Subcutaneous abdominal adipose tissue (tissue), 5 donors: ENCODE data around the gene MYCBP2.

Experiments used
- H3K27ac ChIP-seq: one replicate; pipeline ENCODE4 v1.7.0; 2013; ENCODE audit warnings: low read depth, mild to moderate bottlenecking, inconsistent platforms, low read length, moderate library complexity
- H3K27me3 ChIP-seq, 5 donors: one replicate each; pipeline ENCODE4 v1.7.0; 2013; ENCODE audit warnings: low read length in 5 of 5, inconsistent platforms in 1 of 5; ENCODE audit not compliant: control insufficient read depth in 5 of 5, insufficient read depth in 4 of 5
- H3K36me3 ChIP-seq, 5 donors: one replicate each; pipeline ENCODE4 v1.7.0; 2013; ENCODE audit warnings: low read length in 5 of 5; ENCODE audit not compliant: control insufficient read depth in 5 of 5, insufficient read depth in 5 of 5
- H3K4me1 ChIP-seq, 5 donors: one replicate each; pipeline ENCODE4 v1.7.0; 2013; ENCODE audit warnings: low read length in 5 of 5, mild to moderate bottlenecking in 3 of 5, moderate library complexity in 1 of 5; ENCODE audit not compliant: control insufficient read depth in 5 of 5, insufficient read depth in 5 of 5
- H3K4me3 ChIP-seq, 5 donors: one replicate each; pipeline ENCODE4 v1.7.0; 2013; ENCODE audit warnings: low read length in 5 of 5, low read depth in 1 of 5
- H3K9ac ChIP-seq, 5 donors: one replicate each; pipeline ENCODE4 v1.7.0; 2013; ENCODE audit warnings: low read length in 5 of 5, mild to moderate bottlenecking in 4 of 5, moderate library complexity in 3 of 5
- H3K9me3 ChIP-seq, 5 donors: one replicate each; pipeline ENCODE4 v1.7.0; 2013; ENCODE audit warnings: low read length in 5 of 5; ENCODE audit not compliant: control insufficient read depth in 5 of 5
- donor health status: healthy.
- donor health status: healthy.
- donor health status: healthy.
- donor health status: healthy.
- donor health status: healthy.

Gene MYCBP2

GRCh38 chr13:77196052-77196618, 130.8 kb downstream of the MYCBP2 start:
- peaks cover 30 to 62% (median 45%) of the 10 kb centered on the region in 5 donors for H3K36me3 ChIP-seq
- H3K4me1 ChIP-seq = no peaks in the 10 kb centered on the region
- H3K27ac ChIP-seq = no peak overlapping the region
- no peak overlapping the region for H3K9ac ChIP-seq
- H3K4me3 ChIP-seq = no peak overlapping the region
- no peaks in the 10 kb centered on the region for H3K27me3 ChIP-seq
- H3K9me3 ChIP-seq = no peaks in the 10 kb centered on the region

GRCh38 chr13:77190349-77190958, 136.4 kb downstream of the MYCBP2 start:
- Histone ChIP-seq H3K27me3 (no peaks in the 10 kb centered on the region), H3K9ac (no peak overlapping the region), H3K9me3 (no peaks in the 10 kb centered on the region), H3K4me3 (no peak overlapping the region), H3K36me3 (peaks cover 33 to 72% (median 59%) of the 10 kb centered on the region in 5 donors), H3K27ac (no peak overlapping the region), H3K4me1 (no peaks in the 10 kb centered on the region)

- Histone ChIP-seq H3K27ac (no peak overlapping the region), H3K9me3 (no peaks in the 10 kb centered on the region), H3K9ac (no peak overlapping the region), H3K4me1 (no peaks in the 10 kb centered on the region), H3K27me3 (no peaks in the 10 kb centered on the region), H3K4me3 (no peak overlapping the region), H3K36me3 (peaks cover 40 to 68% (median 54%) of the 10 kb centered on the region in 5 donors)
These were observed 141.2 kb downstream of the MYCBP2 start for GRCh38 chr13:77185721-77186120.

DNA sequence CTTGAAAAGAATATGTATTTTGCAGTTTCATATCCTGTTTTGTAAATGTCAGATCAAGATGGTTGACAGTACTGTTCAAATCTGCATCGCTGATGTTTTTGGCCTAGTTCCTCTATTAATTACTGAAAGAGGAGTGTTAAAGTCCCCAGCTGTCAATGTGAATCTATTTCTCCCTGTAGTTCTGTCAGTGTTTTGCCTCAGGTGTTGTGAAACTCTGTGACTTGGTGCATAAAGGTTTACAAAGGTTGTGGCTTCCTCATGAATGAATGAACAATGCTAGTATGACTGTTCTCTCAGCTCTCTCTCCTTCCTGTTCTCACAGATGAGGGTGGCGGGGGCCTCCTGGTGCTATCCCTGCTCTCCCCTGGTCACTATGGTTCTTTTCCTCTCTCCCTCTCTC, 142.4 kb downstream of the MYCBP2 start:
- Histone ChIP-seq H3K27ac (no peak overlapping the region), H3K4me3 (no peak overlapping the region), H3K36me3 (peaks cover 49 to 74% (median 51%) of the 10 kb centered on the region in 5 donors), H3K27me3 (no peaks in the 10 kb centered on the region), H3K4me1 (no peaks in the 10 kb centered on the region), H3K9me3 (no peaks in the 10 kb centered on the region), H3K9ac (no peak overlapping the region)

DNA sequence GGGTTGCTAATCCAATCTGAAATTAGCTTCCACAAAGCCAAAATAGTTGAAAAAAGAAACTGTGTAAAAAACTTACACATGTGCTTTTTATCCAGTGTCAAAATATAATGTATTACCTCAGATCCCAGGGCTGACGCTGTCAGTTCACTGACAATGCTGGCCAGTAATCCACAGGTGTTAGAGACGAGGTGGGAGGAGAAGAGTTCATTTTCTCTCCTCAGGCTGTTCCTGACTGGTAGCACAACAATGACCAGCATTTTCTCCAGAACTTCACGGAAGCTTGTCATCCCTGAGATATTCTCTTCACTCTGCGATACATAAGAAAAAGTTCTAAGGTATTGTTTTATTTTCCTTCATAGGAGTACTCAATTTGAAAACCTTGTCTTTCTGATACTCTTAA, 146.9 kb downstream of the MYCBP2 start:
- Histone ChIP-seq H3K4me3 (no peak overlapping the region), H3K27ac (no peak overlapping the region), H3K9ac (no peak overlapping the region), H3K4me1 (no peaks in the 10 kb centered on the region), H3K36me3 (peaks cover 60 to 81% (median 60%) of the 10 kb centered on the region in 5 donors), H3K9me3 (no peaks in the 10 kb centered on the region), H3K27me3 (no peaks in the 10 kb centered on the region)

- H3K4me3 ChIP-seq = no peak overlapping the region
- no peaks in the 10 kb centered on the region for H3K27me3 ChIP-seq
- no peaks in the 10 kb centered on the region for H3K9me3 ChIP-seq
- no peak overlapping the region for H3K9ac ChIP-seq
- peaks cover 67 to 89% (median 75%) of the 10 kb centered on the region in 5 donors for H3K36me3 ChIP-seq
- H3K27ac ChIP-seq = no peak overlapping the region
- H3K4me1 ChIP-seq = no peaks in the 10 kb centered on the region
These were observed 149.2 kb downstream of the MYCBP2 start for GRCh38 chr13:77177646-77178045.

DNA sequence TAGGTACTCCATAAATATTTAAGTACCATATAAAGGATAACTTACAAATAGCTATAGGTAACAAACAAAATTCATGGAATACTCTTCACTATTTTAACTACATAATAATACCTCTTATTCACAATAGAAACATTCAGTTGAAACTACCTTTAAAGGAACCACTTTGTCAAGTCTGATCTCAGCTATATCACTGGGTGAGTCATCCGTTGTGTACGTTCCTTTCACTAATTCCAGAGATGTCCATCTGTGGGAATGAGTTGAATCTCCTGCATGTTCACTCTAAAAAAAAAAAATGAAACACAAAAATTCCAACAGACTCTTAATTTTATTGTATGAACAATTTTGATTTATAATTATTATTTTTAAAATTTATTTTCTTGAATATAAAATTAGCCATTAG, 150.5 kb downstream of the MYCBP2 start:
- no peak overlapping the region for H3K9ac ChIP-seq
- H3K36me3 ChIP-seq = peaks cover 71 to 90% (median 76%) of the 10 kb centered on the region in 5 donors
- no peaks in the 10 kb centered on the region for H3K9me3 ChIP-seq
- no peaks in the 10 kb centered on the region for H3K4me1 ChIP-seq
- no peak overlapping the region for H3K4me3 ChIP-seq
- H3K27ac ChIP-seq = no peak overlapping the region
- no peaks in the 10 kb centered on the region for H3K27me3 ChIP-seq

DNA sequence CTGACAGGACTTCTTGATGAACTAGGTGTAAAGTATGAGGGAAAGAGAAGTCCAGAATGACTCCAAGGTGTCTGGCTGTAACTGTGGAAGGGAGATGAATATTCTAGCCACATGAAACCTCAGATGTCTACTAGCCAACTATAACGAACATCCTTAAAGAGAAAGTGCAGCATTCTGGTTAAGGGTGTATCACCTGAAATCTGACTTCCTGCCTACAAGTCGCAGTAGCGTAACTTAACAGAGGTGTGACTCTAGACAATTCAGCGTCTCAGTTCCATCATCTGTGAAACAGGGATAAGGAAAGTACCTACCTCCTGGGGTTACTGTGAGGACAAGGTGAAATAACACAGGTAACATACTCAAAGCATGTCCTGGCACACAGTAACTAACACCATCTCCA, 154.2 kb downstream of the MYCBP2 start:
- H3K27ac ChIP-seq = no peak overlapping the region
- no peaks in the 10 kb centered on the region for H3K9me3 ChIP-seq
- no peaks in the 10 kb centered on the region for H3K27me3 ChIP-seq
- H3K4me3 ChIP-seq = no peak overlapping the region
- H3K9ac ChIP-seq = no peak overlapping the region
- no peaks in the 10 kb centered on the region for H3K4me1 ChIP-seq
- H3K36me3 ChIP-seq = peaks cover 63 to 90% (median 73%) of the 10 kb centered on the region in 5 donors

GRCh38 chr13:77171451-77171850, 155.4 kb downstream of the MYCBP2 start:
- Histone ChIP-seq H3K36me3 (peaks cover 59 to 90% (median 73%) of the 10 kb centered on the region in 5 donors), H3K27me3 (no peaks in the 10 kb centered on the region), H3K4me3 (no peak overlapping the region), H3K9me3 (no peaks in the 10 kb centered on the region), H3K9ac (no peak overlapping the region), H3K27ac (no peak overlapping the region), H3K4me1 (no peaks in the 10 kb centered on the region)

DNA sequence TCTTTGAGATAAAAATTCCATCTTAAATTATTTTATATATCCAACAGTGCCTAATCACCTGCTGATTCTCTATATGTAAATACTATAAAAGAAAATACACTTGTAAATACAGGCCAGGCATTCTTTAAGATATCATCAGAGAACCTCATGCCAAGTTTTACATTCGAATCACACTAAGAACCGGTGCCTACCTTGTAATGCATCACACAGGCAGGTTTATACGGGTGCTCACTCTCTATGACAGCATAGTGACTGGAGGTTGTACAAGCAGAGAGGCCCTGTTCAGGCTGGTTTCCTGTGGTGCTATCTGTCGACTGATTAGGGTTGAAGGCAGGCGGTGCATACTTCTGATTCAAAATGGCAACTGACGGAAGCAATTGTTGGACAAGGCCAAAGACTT, 158.7 kb downstream of the MYCBP2 start:
- Histone ChIP-seq H3K27ac (no peak overlapping the region), H3K27me3 (no peaks in the 10 kb centered on the region), H3K4me1 (no peaks in the 10 kb centered on the region), H3K36me3 (peaks cover 61 to 92% (median 76%) of the 10 kb centered on the region in 5 donors), H3K4me3 (no peak overlapping the region), H3K9ac (no peak overlapping the region), H3K9me3 (no peaks in the 10 kb centered on the region)
